ENCODE data around the gene PSMG3. TPM values are rescaled to one million over a fixed set of nuclear protein-coding genes. Genes with fewer than 3 reads are reported as not detected.

The PSMG3 gene
- total RNA-seq, 1 donor from 2014 or later, result 35.2 TPM

- H3K4me3 Mint-ChIP-seq, result no peak overlapping the region
- TF ChIP-seq CTCF (conservative IDR thresholded peaks at IDR 0.05), result no peak
Measured at GRCh38 chr7:1546909-1547776, 22.7 kb downstream of the PSMG3 start.

GRCh38 chr7:1546274-1546908, 23.4 kb downstream of the PSMG3 start:
- DNase-seq (ENCODE audit: extremely low spot score, unreplicated experiment), result no peak
- H3K4me1 Mint-ChIP-seq (ENCODE audit: unreplicated experiment), result no peaks in the 10 kb centered on the region
- H3K27ac Mint-ChIP-seq, result no peak overlapping the region
- no peaks in the 10 kb centered on the region for H3K36me3 Mint-ChIP-seq
- H3K4me3 Mint-ChIP-seq, result no peak overlapping the region
- H3K27me3 Mint-ChIP-seq, result no peaks in the 10 kb centered on the region
- TF ChIP-seq CTCF (conservative IDR thresholded peaks at IDR 0.05), result no peak
- H3K9me3 Mint-ChIP-seq, result no peaks in the 10 kb centered on the region

More at GRCh38 chr7:1546909-1547776, 22.7 kb downstream of the PSMG3 start:
- Mint-ChIP-seq H3K36me3 (no peaks in the 10 kb centered on the region), H3K9me3 (no peaks in the 10 kb centered on the region), H3K4me1 (ENCODE audit: unreplicated experiment) (no peaks in the 10 kb centered on the region), H3K27me3 (no peaks in the 10 kb centered on the region), H3K27ac (no peak overlapping the region)
- no peak for DNase-seq (ENCODE audit: extremely low spot score, unreplicated experiment)

GRCh38 chr7:1545417-1546246, 24.2 kb downstream of the PSMG3 start:
- Mint-ChIP-seq H3K27ac (no peak overlapping the region), H3K9me3 (no peaks in the 10 kb centered on the region), H3K36me3 (no peaks in the 10 kb centered on the region), H3K27me3 (no peaks in the 10 kb centered on the region), H3K4me3 (no peak overlapping the region), H3K4me1 (ENCODE audit: unreplicated experiment) (no peaks in the 10 kb centered on the region)
- no peak for DNase-seq (ENCODE audit: extremely low spot score, unreplicated experiment)
- TF ChIP-seq CTCF (conservative IDR thresholded peaks at IDR 0.05), result no peak

- no peak overlapping the region for H3K4me3 Mint-ChIP-seq
- H3K36me3 Mint-ChIP-seq, result no peaks in the 10 kb centered on the region
- H3K27ac Mint-ChIP-seq, result no peak overlapping the region
- TF ChIP-seq CTCF (conservative IDR thresholded peaks at IDR 0.05), result no peak
- H3K4me1 Mint-ChIP-seq (ENCODE audit: unreplicated experiment), result no peaks in the 10 kb centered on the region
- H3K27me3 Mint-ChIP-seq, result no peaks in the 10 kb centered on the region
- no peak for DNase-seq (ENCODE audit: extremely low spot score, unreplicated experiment)
- H3K9me3 Mint-ChIP-seq, result no peaks in the 10 kb centered on the region
Measured at GRCh38 chr7:1544896-1545416, 24.9 kb downstream of the PSMG3 start.

DNA sequence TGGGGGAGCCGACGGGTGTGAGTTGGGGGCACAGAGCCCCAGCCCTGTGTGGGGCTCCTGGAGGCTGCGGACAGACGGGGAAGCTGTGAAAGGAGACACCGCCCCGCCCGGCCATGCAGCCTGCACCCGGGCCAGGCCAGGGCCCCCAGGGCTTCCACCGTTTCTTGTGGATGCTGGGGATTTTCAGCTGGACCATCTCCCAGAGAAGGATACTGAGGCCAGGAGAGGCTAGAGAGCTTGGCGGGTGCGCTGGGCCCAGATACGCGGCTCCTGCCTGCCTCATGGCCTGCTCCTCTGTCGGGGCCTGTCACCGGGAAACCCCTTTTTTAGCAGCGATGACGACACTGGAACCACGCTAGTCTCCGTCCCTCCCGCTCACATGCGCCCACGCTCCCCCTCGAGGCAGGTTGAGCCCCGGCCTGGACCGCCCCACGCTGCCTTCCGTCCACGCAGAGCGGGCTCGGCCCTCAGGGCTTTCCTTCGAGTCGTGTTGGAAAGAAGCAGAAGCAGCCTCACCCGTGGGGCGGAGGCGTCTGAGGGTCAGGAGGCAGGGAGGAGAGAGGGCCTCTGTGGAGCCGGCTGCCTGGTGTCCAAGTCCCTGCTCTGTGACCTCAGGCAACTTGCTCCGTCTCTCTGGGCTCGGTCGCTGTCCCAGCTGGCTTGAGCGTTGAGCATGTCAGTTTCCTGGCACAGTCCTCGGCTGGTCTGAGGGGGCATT, 25.5 kb downstream of the PSMG3 start:
- TF ChIP-seq CTCF (conservative IDR thresholded peaks at IDR 0.05), result no peak
- no peaks in the 10 kb centered on the region for H3K4me1 Mint-ChIP-seq (ENCODE audit: unreplicated experiment)
- no peaks in the 10 kb centered on the region for H3K9me3 Mint-ChIP-seq
- H3K27me3 Mint-ChIP-seq, result no peaks in the 10 kb centered on the region
- DNase-seq (ENCODE audit: extremely low spot score, unreplicated experiment), result no peak
- H3K36me3 Mint-ChIP-seq, result no peaks in the 10 kb centered on the region
- H3K4me3 Mint-ChIP-seq, result no peak overlapping the region
- H3K27ac Mint-ChIP-seq, result no peak overlapping the region
